Effector memory CD4-positive, alpha-beta T cell (primary cell): ENCODE results near the gene DCAF16.

Experiments used
- DNase-seq, 3 donors: peaks; one replicate each; pipeline ENCODE4 v3.0.0-alpha.2; 2020
- H3K27ac ChIP-seq: 2 replicates; pipeline ENCODE4 v1.7.0; 2013; ENCODE audit warnings: mild to moderate bottlenecking, low read length, moderate library complexity; ENCODE audit not compliant: insufficient read depth, poor library complexity, severe bottlenecking
- H3K27me3 ChIP-seq: replicated peaks from 2 replicates; pipeline ENCODE4 v1.7.0; 2013; ENCODE audit warnings: mild to moderate bottlenecking, low read length; ENCODE audit not compliant: insufficient read depth, control insufficient read depth, poor library complexity, severe bottlenecking
- H3K36me3 ChIP-seq: 2 replicates; pipeline ENCODE4 v1.7.0; 2013; ENCODE audit warnings: mild to moderate bottlenecking, low read length, moderate library complexity; ENCODE audit not compliant: control insufficient read depth, insufficient read depth
- H3K4me1 ChIP-seq: 2 replicates; pipeline ENCODE4 v1.7.0; 2013; ENCODE audit warnings: low read length, mild to moderate bottlenecking; ENCODE audit not compliant: control insufficient read depth, insufficient read depth, poor library complexity, severe bottlenecking
- H3K4me3 ChIP-seq: 2 replicates; pipeline ENCODE4 v1.7.0; 2013; ENCODE audit warnings: low read length, low read depth, mild to moderate bottlenecking; ENCODE audit not compliant: insufficient read depth, poor library complexity, severe bottlenecking
- H3K9me3 ChIP-seq: 2 replicates; pipeline ENCODE4 v1.7.0; 2013; ENCODE audit warnings: mild to moderate bottlenecking, low read length, moderate library complexity; ENCODE audit not compliant: control insufficient read depth

DCAF16 gene

GRCh38 chr4:17753646-17754045, 56.9 kb downstream of the DCAF16 start:
- no peaks in the 10 kb centered on the region for H3K36me3 ChIP-seq
- no peak for DNase-seq
- H3K27ac ChIP-seq, result no peak overlapping the region

More at GRCh38 chr4:17753646-17754045, 56.9 kb downstream of the DCAF16 start:
- Histone ChIP-seq H3K4me1 (no peaks in the 10 kb centered on the region), H3K9me3 (no peaks in the 10 kb centered on the region), H3K4me3 (no peak overlapping the region), H3K27me3 (no peaks in the 10 kb centered on the region)
